Measurements from ENCODE around the gene PCDH15. TPM values are rescaled to one million over a fixed set of nuclear protein-coding genes. Genes with fewer than 3 reads are reported as not detected.

Gene PCDH15
- total and polyA plus RNA-seq, 9 of the 15 experiments (the other 6 are each of a cell fraction or from before 2014, with no cell fraction given): not detected

DNA sequence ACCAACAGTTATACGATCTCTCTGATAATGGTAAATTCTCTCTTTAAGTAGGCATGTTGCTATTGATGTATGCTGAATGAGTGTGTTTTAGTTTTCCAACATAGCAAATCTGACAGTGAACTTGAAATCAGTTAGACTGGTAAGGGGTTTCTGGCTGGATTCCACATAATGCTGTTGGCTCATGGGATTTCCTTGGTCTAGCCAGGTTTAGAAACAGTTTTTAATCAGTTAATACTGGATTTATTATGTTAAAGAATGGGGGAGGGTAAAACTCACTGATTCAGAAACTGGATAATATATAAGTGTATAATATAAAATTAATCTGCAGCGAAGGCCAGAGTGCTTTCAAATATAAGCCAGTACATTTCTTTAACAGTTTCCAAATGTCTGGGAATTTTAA is 55.6 kb downstream of the PCDH15 start (continued):
- TF ChIP-seq E2F8 (IDR thresholded peaks at IDR 0.05; ENCODE audit: low read depth, partially characterized antibody) (no peak), U2AF1 (optimal IDR thresholded peaks at IDR 0.05; ENCODE audit: low read depth, low read length) (no peak), SNAPC5 (CRISPR knock-in tag; IDR thresholded peaks at IDR 0.05) (no peak), DDX20 (tag; IDR thresholded peaks at IDR 0.05; ENCODE audit: low read depth) (no peak), NR4A1 (CRISPR knock-in tag; IDR thresholded peaks at IDR 0.05) (no peak), NR4A1 (tag; IDR thresholded peaks at IDR 0.05) (no peak), MIER1 (IDR thresholded peaks at IDR 0.05; ENCODE audit: low read depth) (no peak), ZBTB8A (IDR thresholded peaks at IDR 0.05; ENCODE audit: partially characterized antibody) (no peak), ARHGAP35 (IDR thresholded peaks at IDR 0.05; ENCODE audit: partially characterized antibody) (no peak), ZFP1 (CRISPR knock-in tag; IDR thresholded peaks at IDR 0.05) (no peak)

GRCh38 chr10:54742416-54742815 is 58.6 kb downstream of the PCDH15 start:
- Histone ChIP-seq H3K27me3 (ENCODE audit: control insufficient read depth in 2 of 2, insufficient read depth in 2 of 2, low read length in 2 of 2) (no peaks in the 10 kb centered on the region), H4K20me1 (replicated peaks; ENCODE audit: control insufficient read depth, insufficient read depth, low read length) (no peaks in the 10 kb centered on the region), H3K79me2 (ENCODE audit: control insufficient read depth, insufficient read depth, low read length) (no peaks in the 10 kb centered on the region), H3K4me2 (ENCODE audit: insufficient read depth, low read length) (no peak overlapping the region), H3K4me3 (no peak overlapping the region), H3K4me1 (replicated peaks in 1 of 2; ENCODE audit: control insufficient read depth in 2 of 2, insufficient read depth in 2 of 2, low read length in 2 of 2) (no peaks in the 10 kb centered on the region), H3K9me1 (ENCODE audit: control insufficient read depth, insufficient read depth, low read length) (no peaks in the 10 kb centered on the region), H2AFZ (ENCODE audit: low read depth, low read length) (no peak overlapping the region), H3K27ac (ENCODE audit: extremely low read depth, low read depth, low read length) (no peak overlapping the region), H3K9ac (ENCODE audit: insufficient read depth in 1 of 2, low read depth in 2 of 2, low read length in 2 of 2) (no peak overlapping the region), H3K9me3 (replicated peaks; ENCODE audit: control insufficient read depth, insufficient read depth, low read depth, low read length) (no peaks in the 10 kb centered on the region; the same call in 1 of the 2 replicates), H3K36me3 (ENCODE audit: control insufficient read depth, insufficient read depth, low read length) (no peaks in the 10 kb centered on the region)
- WGBS (ENCODE audit: insufficient coverage, low coverage, missing lambda C conversion rate): 1% methylated on average over 4 of the region's 4 CpGs
- POLR2A ChIA-PET: no interaction called here
- in situ Hi-C loops (cut with MboI): no loop called here
- no peak for FAIRE-seq
- no TSS peak for BruUV-seq (replicated peaks)
- ATAC-seq: no peak
- CTCF ChIA-PET (ENCODE audit: low intra/inter-chr PET ratio): no interaction called here
- intact Hi-C loops (cut with micrococcal nuclease): no loop called here
- DNase-seq (ENCODE audit: extremely low read depth in 1 of 4, low spot score in 3 of 4): no peak
- no peak for TF ChIP-seq SMARCA4 (IDR thresholded peaks at IDR 0.05)
- TF ChIP-seq, protein P1, sequence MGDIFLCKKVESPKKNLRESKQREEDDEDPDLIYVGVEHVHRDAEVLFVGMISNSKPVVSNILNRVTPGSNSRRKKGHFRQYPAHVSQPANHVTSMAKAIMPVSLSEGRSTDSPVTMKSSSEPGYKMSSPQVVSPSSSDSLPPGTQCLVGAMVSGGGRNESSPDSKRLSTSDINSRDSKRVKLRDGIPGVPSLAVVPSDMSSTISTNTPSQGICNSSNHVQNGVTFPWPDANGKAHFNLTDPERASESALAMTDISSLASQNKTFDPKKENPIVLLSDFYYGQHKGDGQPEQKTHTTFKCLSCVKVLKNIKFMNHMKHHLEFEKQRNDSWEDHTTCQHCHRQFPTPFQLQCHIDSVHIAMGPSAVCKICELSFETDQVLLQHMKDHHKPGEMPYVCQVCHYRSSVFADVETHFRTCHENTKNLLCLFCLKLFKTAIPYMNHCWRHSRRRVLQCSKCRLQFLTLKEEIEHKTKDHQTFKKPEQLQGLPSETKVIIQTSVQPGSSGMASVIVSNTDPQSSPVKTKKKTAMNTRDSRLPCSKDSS (IDR thresholded peaks at IDR 0.05; ENCODE audit: low read depth, partially characterized antibody): no peak
- TF ChIP-seq POLR2B (IDR thresholded peaks at IDR 0.05; ENCODE audit: low read depth, partially characterized antibody): no peak
- TF ChIP-seq, protein P2, sequence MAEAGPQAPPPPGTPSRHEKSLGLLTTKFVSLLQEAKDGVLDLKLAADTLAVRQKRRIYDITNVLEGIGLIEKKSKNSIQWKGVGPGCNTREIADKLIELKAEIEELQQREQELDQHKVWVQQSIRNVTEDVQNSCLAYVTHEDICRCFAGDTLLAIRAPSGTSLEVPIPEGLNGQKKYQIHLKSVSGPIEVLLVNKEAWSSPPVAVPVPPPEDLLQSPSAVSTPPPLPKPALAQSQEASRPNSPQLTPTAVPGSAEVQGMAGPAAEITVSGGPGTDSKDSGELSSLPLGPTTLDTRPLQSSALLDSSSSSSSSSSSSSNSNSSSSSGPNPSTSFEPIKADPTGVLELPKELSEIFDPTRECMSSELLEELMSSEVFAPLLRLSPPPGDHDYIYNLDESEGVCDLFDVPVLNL (CRISPR knock-in tag; IDR thresholded peaks at IDR 0.05; ENCODE audit: low read depth): no peak
- TF ChIP-seq GTF2B (IDR thresholded peaks at IDR 0.05; ENCODE audit: extremely low read depth, insufficient read length): no peak
- TF ChIP-seq ETS2 (tag; IDR thresholded peaks at IDR 0.05; ENCODE audit: borderline replicate concordance, poor library complexity, severe bottlenecking): no peak

Data from K562 (cell line).